Measurements from ENCODE around the gene DNM2.

- TF ChIP-seq CTCF (conservative IDR thresholded peaks at IDR 0.05) (no peak), ZFX (IDR thresholded peaks at IDR 0.05) (no peak)
Measured at GRCh38 chr19:10830931-10831779, 113.3 kb downstream of the DNM2 start.
